ENCODE data around the gene C15orf39. TPM values are rescaled to one million over a fixed set of nuclear protein-coding genes. Genes with fewer than 3 reads are reported as not detected.

C15orf39 gene
- total RNA-seq (10 to 100 TPM; 30.7 to 45.6 TPM), total RNA-seq (11.9 to 17.2 reads per million in 2 donors)

GRCh38 chr15:75201616-75202250, at the start of gene C15orf39:
C15orf39 (plus strand) TSS chr15:75201882; CDS start chr15:75206049, 4,167 bp downstream.
- ATAC-seq (peak; percentile 73), DNase-seq (peak; percentile 71 to 75 (median 74))
- H3K4me1 Mint-ChIP-seq: peaks cover 28% of the 10 kb centered on the region
- H3K4me3 Mint-ChIP-seq: peak within 1 kb of the TSS; percentile 91
- no peaks in the 10 kb centered on the region for H3K36me3 Mint-ChIP-seq (ENCODE audit: low read depth)
- peaks cover 4% of the 10 kb centered on the region for H3K27me3 Mint-ChIP-seq
- H3K27ac Mint-ChIP-seq: peak within 1 kb of the TSS; percentile 81
- no peaks in the 10 kb centered on the region for H3K9me3 ChIP-seq (ENCODE audit: control insufficient read depth, low read length, poor library complexity, severe bottlenecking)

GRCh38 chr15:75152382-75153079, 49.2 kb upstream of the C15orf39 start:
- ATAC-seq (no peak), DNase-seq (no peak)
- H3K4me3 Mint-ChIP-seq: no peak overlapping the region
- H3K27ac Mint-ChIP-seq: no peak overlapping the region
- no peaks in the 10 kb centered on the region for H3K36me3 Mint-ChIP-seq (ENCODE audit: low read depth)
- H3K9me3 ChIP-seq (ENCODE audit: control insufficient read depth, low read length, poor library complexity, severe bottlenecking): no peaks in the 10 kb centered on the region
- peaks cover 7% of the 10 kb centered on the region for H3K4me1 Mint-ChIP-seq
- peaks cover 5% of the 10 kb centered on the region for H3K27me3 Mint-ChIP-seq

GRCh38 chr15:75153087-75153486, 48.6 kb upstream of the C15orf39 start:
- peaks cover 5% of the 10 kb centered on the region for H3K27me3 Mint-ChIP-seq
- peaks cover 7% of the 10 kb centered on the region for H3K4me1 Mint-ChIP-seq
- H3K27ac Mint-ChIP-seq: no peak overlapping the region
- ATAC-seq (no peak), DNase-seq (no peak)
- H3K9me3 ChIP-seq (ENCODE audit: control insufficient read depth, low read length, poor library complexity, severe bottlenecking): no peaks in the 10 kb centered on the region
- no peak overlapping the region for H3K4me3 Mint-ChIP-seq
- no peaks in the 10 kb centered on the region for H3K36me3 Mint-ChIP-seq (ENCODE audit: low read depth)

- ATAC-seq (no peak), DNase-seq (no peak)
- H3K27ac Mint-ChIP-seq: no peak overlapping the region
These were observed 48.0 kb upstream of the C15orf39 start for GRCh38 chr15:75153565-75154276.

GRCh38 chr15:75154461-75155062, 47.1 kb upstream of the C15orf39 start:
- DNase-seq (no peak), ATAC-seq (no peak)
- no peak overlapping the region for H3K27ac Mint-ChIP-seq
- H3K4me3 Mint-ChIP-seq: no peak overlapping the region
- H3K9me3 ChIP-seq (ENCODE audit: control insufficient read depth, low read length, poor library complexity, severe bottlenecking): no peaks in the 10 kb centered on the region
- H3K4me1 Mint-ChIP-seq: peaks cover 7% of the 10 kb centered on the region
- H3K36me3 Mint-ChIP-seq (ENCODE audit: low read depth): no peaks in the 10 kb centered on the region
- H3K27me3 Mint-ChIP-seq: peaks cover 5% of the 10 kb centered on the region

More at GRCh38 chr15:75153565-75154276, 48.0 kb upstream of the C15orf39 start:
- Mint-ChIP-seq H3K27me3 (peaks cover 5% of the 10 kb centered on the region), H3K36me3 (ENCODE audit: low read depth) (no peaks in the 10 kb centered on the region), H3K4me3 (no peak overlapping the region), H3K4me1 (peaks cover 7% of the 10 kb centered on the region)
- H3K9me3 ChIP-seq (ENCODE audit: control insufficient read depth, low read length, poor library complexity, severe bottlenecking): no peaks in the 10 kb centered on the region

- H3K9me3 ChIP-seq (ENCODE audit: control insufficient read depth, low read length, poor library complexity, severe bottlenecking): no peaks in the 10 kb centered on the region
- no peak for DNase-seq
- H3K4me3 Mint-ChIP-seq: no peak overlapping the region
- no peak for ATAC-seq
- H3K36me3 Mint-ChIP-seq (ENCODE audit: low read depth): no peaks in the 10 kb centered on the region
- peaks cover 7% of the 10 kb centered on the region for H3K4me1 Mint-ChIP-seq
- H3K27ac Mint-ChIP-seq: no peak overlapping the region
- peaks cover 5% of the 10 kb centered on the region for H3K27me3 Mint-ChIP-seq
These were observed 45.1 kb upstream of the C15orf39 start for GRCh38 chr15:75156326-75157215.

- ATAC-seq: no peak
- no peaks in the 10 kb centered on the region for H3K36me3 Mint-ChIP-seq (ENCODE audit: low read depth)
These were observed 43.3 kb upstream of the C15orf39 start for GRCh38 chr15:75158402-75158801.

GRCh38 chr15:75159244-75159643, 42.4 kb upstream of the C15orf39 start:
- ATAC-seq: no peak
- no peaks in the 10 kb centered on the region for H3K4me1 Mint-ChIP-seq
- no peaks in the 10 kb centered on the region for H3K36me3 Mint-ChIP-seq (ENCODE audit: low read depth)
- no peak overlapping the region for H3K27ac Mint-ChIP-seq
- no peaks in the 10 kb centered on the region for H3K9me3 ChIP-seq (ENCODE audit: control insufficient read depth, low read length, poor library complexity, severe bottlenecking)
- DNase-seq: no peak
- H3K27me3 Mint-ChIP-seq: peaks cover 5% of the 10 kb centered on the region
- no peak overlapping the region for H3K4me3 Mint-ChIP-seq

More at GRCh38 chr15:75158402-75158801, 43.3 kb upstream of the C15orf39 start:
- DNase-seq: no peak
- Mint-ChIP-seq H3K4me3 (no peak overlapping the region), H3K27ac (no peak overlapping the region), H3K27me3 (peaks cover 5% of the 10 kb centered on the region), H3K4me1 (peaks cover 7% of the 10 kb centered on the region)
- H3K9me3 ChIP-seq (ENCODE audit: control insufficient read depth, low read length, poor library complexity, severe bottlenecking): no peaks in the 10 kb centered on the region

GRCh38 chr15:75161106-75161916, 40.4 kb upstream of the C15orf39 start:
- ATAC-seq: no peak
- DNase-seq: no peak
- no peak overlapping the region for H3K4me3 Mint-ChIP-seq
- H3K9me3 ChIP-seq (ENCODE audit: control insufficient read depth, low read length, poor library complexity, severe bottlenecking): no peaks in the 10 kb centered on the region
- H3K27ac Mint-ChIP-seq: no peak overlapping the region
- H3K36me3 Mint-ChIP-seq (ENCODE audit: low read depth): no peaks in the 10 kb centered on the region
- peaks cover 2% of the 10 kb centered on the region for H3K4me1 Mint-ChIP-seq
- peaks cover 2% of the 10 kb centered on the region for H3K27me3 Mint-ChIP-seq

- Mint-ChIP-seq H3K27me3 (peaks cover 7% of the 10 kb centered on the region), H3K36me3 (ENCODE audit: low read depth) (no peaks in the 10 kb centered on the region), H3K4me3 (no peak overlapping the region), H3K4me1 (peaks cover 2% of the 10 kb centered on the region), H3K27ac (no peak overlapping the region)
- ATAC-seq (no peak), DNase-seq (no peak)
- no peaks in the 10 kb centered on the region for H3K9me3 ChIP-seq (ENCODE audit: control insufficient read depth, low read length, poor library complexity, severe bottlenecking)
These were observed 39.7 kb upstream of the C15orf39 start for GRCh38 chr15:75161917-75162414.

GRCh38 chr15:75163150-75163564, 38.5 kb upstream of the C15orf39 start:
- H3K9me3 ChIP-seq (ENCODE audit: control insufficient read depth, low read length, poor library complexity, severe bottlenecking): no peaks in the 10 kb centered on the region
- Mint-ChIP-seq H3K27ac (no peak overlapping the region), H3K4me1 (peaks cover 2% of the 10 kb centered on the region), H3K36me3 (ENCODE audit: low read depth) (no peaks in the 10 kb centered on the region), H3K4me3 (no peak overlapping the region), H3K27me3 (peaks cover 7% of the 10 kb centered on the region)
- DNase-seq (no peak), ATAC-seq (no peak)

Measured in T-helper 17 cell (primary cell).